ENCODE measurements around the gene PNISR. TPM values are rescaled to one million over a fixed set of nuclear protein-coding genes. Genes with fewer than 3 reads are reported as not detected.
A peak's percentile ranks its signal among the peaks of the same experiment; 100 is the strongest.

Gene PNISR
- total and polyA plus RNA-seq, 2 donors, result 86.9 to 129 TPM

- Histone ChIP-seq H3K4me3 (ENCODE audit: low read length in 2 of 2) (no peak overlapping the region), H3K9me3 (ENCODE audit: control insufficient read depth in 2 of 2, insufficient read depth in 1 of 2, low read length in 1 of 2) (peaks cover 0 to 4% of the 10 kb centered on the region in 2 donors), H3K27me3 (ENCODE audit: control insufficient read depth in 2 of 2, insufficient read depth in 1 of 2, low read length in 1 of 2) (peaks cover 14 to 32% of the 10 kb centered on the region in 2 donors), H3K36me3 (ENCODE audit: control insufficient read depth in 2 of 2, insufficient read depth in 2 of 2, low read length in 1 of 2) (no peaks in the 10 kb centered on the region), H3K4me1 (ENCODE audit: control insufficient read depth in 2 of 2, insufficient read depth in 2 of 2, low read length in 2 of 2) (no peaks in the 10 kb centered on the region), H3K27ac (ENCODE audit: low read depth in 1 of 2, low read length in 1 of 2) (no peak overlapping the region)
- DNase-seq (ENCODE audit: low read depth in 6 of 9, low spot score in 9 of 9), result no peak
- 77% methylated on average over 4 of the region's 4 CpGs for WGBS
Measured at GRCh38 chr6:99354983-99355382, 70.1 kb downstream of the PNISR start.

- WGBS, result 78% methylated on average over 9 of the region's 9 CpGs
- Histone ChIP-seq H3K27ac (ENCODE audit: low read depth in 1 of 2, low read length in 1 of 2) (no peak overlapping the region), H3K4me1 (ENCODE audit: control insufficient read depth in 2 of 2, insufficient read depth in 2 of 2, low read length in 2 of 2) (peaks cover 0 to 2% of the 10 kb centered on the region in 2 donors), H3K36me3 (ENCODE audit: control insufficient read depth in 2 of 2, insufficient read depth in 2 of 2, low read length in 1 of 2) (no peaks in the 10 kb centered on the region), H3K27me3 (ENCODE audit: control insufficient read depth in 2 of 2, insufficient read depth in 1 of 2, low read length in 1 of 2) (peaks cover 30 to 51% of the 10 kb centered on the region in 2 donors), H3K9me3 (ENCODE audit: control insufficient read depth in 2 of 2, insufficient read depth in 1 of 2, low read length in 1 of 2) (peaks cover 0 to 4% of the 10 kb centered on the region in 2 donors), H3K4me3 (ENCODE audit: low read length in 2 of 2) (no peak overlapping the region)
- DNase-seq (ENCODE audit: low read depth in 6 of 9, low spot score in 9 of 9), result no peak
Measured at GRCh38 chr6:99353126-99353525, 72.0 kb downstream of the PNISR start.

DNA sequence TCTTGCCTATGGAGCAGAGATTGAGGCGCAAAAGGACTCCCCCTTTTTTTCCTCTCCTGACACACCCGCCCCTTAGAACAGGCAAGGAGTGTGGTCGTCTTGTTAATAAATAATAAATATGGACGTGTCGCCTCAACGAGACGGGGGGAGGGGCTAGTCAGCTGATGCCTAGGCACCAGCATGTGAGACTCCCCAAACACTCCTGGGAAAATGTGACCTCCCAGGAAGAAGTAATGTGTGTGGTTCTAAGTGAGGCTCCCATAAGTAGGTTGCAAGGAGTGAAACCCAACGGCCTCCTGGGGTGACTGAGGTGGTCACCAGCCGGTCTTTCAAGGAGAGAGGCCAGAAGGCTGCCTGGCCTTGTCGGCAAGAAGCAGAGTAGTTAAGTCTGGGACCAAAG is 74.5 kb downstream of the PNISR start:
- Histone ChIP-seq H3K36me3 (ENCODE audit: control insufficient read depth in 2 of 2, insufficient read depth in 2 of 2, low read length in 1 of 2) (no peaks in the 10 kb centered on the region), H3K4me1 (ENCODE audit: control insufficient read depth in 2 of 2, insufficient read depth in 2 of 2, low read length in 2 of 2) (peaks cover 0 to 2% of the 10 kb centered on the region in 2 donors), H3K4me3 (ENCODE audit: low read length in 2 of 2) (no peak overlapping the region), H3K27me3 (ENCODE audit: control insufficient read depth in 2 of 2, insufficient read depth in 1 of 2, low read length in 1 of 2) (peaks cover 38 to 70% of the 10 kb centered on the region in 2 donors), H3K27ac (ENCODE audit: low read depth in 1 of 2, low read length in 1 of 2) (no peak overlapping the region), H3K9me3 (ENCODE audit: control insufficient read depth in 2 of 2, insufficient read depth in 1 of 2, low read length in 1 of 2) (peaks cover 0 to 4% of the 10 kb centered on the region in 2 donors)
- 36% methylated on average over 10 of the region's 10 CpGs for WGBS
- DNase-seq (ENCODE audit: low read depth in 6 of 9, low spot score in 9 of 9), result no peak

DNA sequence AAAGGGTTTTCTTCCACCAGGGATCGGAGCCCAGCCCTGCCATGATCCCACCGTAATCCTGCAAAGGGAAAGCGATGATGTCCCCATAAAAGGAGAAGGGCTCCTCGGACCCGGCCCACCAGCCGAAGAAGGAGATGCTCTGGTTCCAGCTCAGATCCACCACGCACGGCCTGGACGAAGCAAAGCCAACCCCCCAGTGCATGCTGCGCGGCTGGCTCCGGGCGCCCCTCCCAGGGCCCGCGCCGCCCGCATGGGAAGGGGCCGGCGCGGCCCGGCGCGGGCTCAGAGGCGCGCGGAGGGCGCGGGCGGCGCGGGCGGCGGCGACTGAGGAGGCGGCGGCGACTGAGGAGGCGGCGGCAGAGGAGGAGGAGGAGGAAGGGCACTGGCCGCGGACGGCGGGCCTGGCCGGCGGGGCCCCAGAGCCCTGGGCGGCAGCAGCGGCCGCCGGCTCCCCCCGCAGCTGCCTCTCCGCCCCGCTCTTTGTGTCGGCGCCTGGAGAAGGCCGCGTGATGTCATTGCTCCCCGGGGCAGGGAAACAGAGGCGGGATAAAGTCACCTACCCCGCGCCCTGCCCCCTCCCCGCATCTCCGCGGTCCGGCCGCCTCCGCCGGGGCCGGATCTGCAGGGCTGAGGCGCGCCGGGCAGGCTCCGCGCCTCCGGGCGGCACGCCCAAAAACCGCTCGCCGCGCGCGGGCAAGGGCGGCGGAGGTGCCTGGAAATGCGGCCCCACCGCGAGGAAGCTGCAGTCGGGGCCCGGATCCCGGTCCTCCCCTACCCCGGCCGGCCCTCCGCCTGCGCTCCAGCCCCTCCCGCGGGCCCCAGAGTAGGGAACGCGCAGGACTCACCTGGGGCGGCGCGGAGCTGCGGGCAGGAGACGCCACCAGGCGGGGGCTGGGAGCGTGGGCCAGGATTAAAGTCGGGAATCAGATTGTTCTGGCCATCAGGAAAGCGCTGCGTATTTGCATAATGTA is 75.7 kb downstream of the PNISR start, which contains the start of gene FAXC:
Gene FAXC, minus strand, starts transcription at position 504 of the 971 bp plus-strand sequence. Its CDS starts 302 bp downstream, at position 202.
- under 1% methylated on average over 108 of the region's 108 CpGs for WGBS
- Histone ChIP-seq H3K9me3 (ENCODE audit: control insufficient read depth in 2 of 2, insufficient read depth in 1 of 2, low read length in 1 of 2) (peaks cover 0 to 4% of the 10 kb centered on the region in 2 donors), H3K36me3 (ENCODE audit: control insufficient read depth in 2 of 2, insufficient read depth in 2 of 2, low read length in 1 of 2) (no peaks in the 10 kb centered on the region), H3K27me3 (ENCODE audit: control insufficient read depth in 2 of 2, insufficient read depth in 1 of 2, low read length in 1 of 2) (peaks cover 38 to 76% of the 10 kb centered on the region in 2 donors), H3K4me1 (ENCODE audit: control insufficient read depth in 2 of 2, insufficient read depth in 2 of 2, low read length in 2 of 2) (peaks cover 0 to 2% of the 10 kb centered on the region in 2 donors), H3K4me3 (ENCODE audit: low read length in 2 of 2) (peak within 1 kb of the TSS; percentile 18 to 40), H3K27ac (ENCODE audit: low read depth in 1 of 2, low read length in 1 of 2) (peak within 1 kb of the TSS in 1 of 2 donors; percentile 42)
- no peak for DNase-seq (ENCODE audit: low read depth in 6 of 9, low spot score in 9 of 9)

- H3K9me3 ChIP-seq (ENCODE audit: control insufficient read depth in 2 of 2, insufficient read depth in 1 of 2, low read length in 1 of 2), result peaks cover 0 to 4% of the 10 kb centered on the region in 2 donors
- peaks cover 0 to 2% of the 10 kb centered on the region in 2 donors for H3K4me1 ChIP-seq (ENCODE audit: control insufficient read depth in 2 of 2, insufficient read depth in 2 of 2, low read length in 2 of 2)
- no peak for DNase-seq (ENCODE audit: low read depth in 6 of 9, low spot score in 9 of 9)
- peaks cover 34 to 76% of the 10 kb centered on the region in 2 donors for H3K27me3 ChIP-seq (ENCODE audit: control insufficient read depth in 2 of 2, insufficient read depth in 1 of 2, low read length in 1 of 2)
- H3K36me3 ChIP-seq (ENCODE audit: control insufficient read depth in 2 of 2, insufficient read depth in 2 of 2, low read length in 1 of 2), result no peaks in the 10 kb centered on the region
- WGBS, result 54% methylated on average over 25 of the region's 25 CpGs
- no peak overlapping the region for H3K27ac ChIP-seq (ENCODE audit: low read depth in 1 of 2, low read length in 1 of 2)
- peak overlapping the region in 1 of 2 donors; percentile 18 for H3K4me3 ChIP-seq (ENCODE audit: low read length in 2 of 2)
Measured at GRCh38 chr6:99348288-99349170, 76.6 kb downstream of the PNISR start.

Other genes with a start within 250 kb of the PNISR start
- 2.9 TPM for gene FAXC, start 75.6 kb downstream of the PNISR start, total RNA-seq
- 11.7 TPM for gene FAXC, start 75.6 kb downstream of the PNISR start, polyA plus RNA-seq
- gene COQ3, start 31.1 kb downstream of the PNISR start, total RNA-seq, result 12.1 TPM
- 16.9 TPM for gene COQ3, start 31.1 kb downstream of the PNISR start, polyA plus RNA-seq
- gene USP45, start 90.1 kb upstream of the PNISR start, total RNA-seq, result 7.3 TPM
- gene USP45, start 90.1 kb upstream of the PNISR start, polyA plus RNA-seq, result 5.9 TPM
- gene CCNC, start 143.4 kb upstream of the PNISR start, total RNA-seq, result 67.0 TPM
- gene CCNC, start 143.4 kb upstream of the PNISR start, polyA plus RNA-seq, result 61.2 TPM
- not detected for gene PRDM13, start 181.5 kb upstream of the PNISR start, total RNA-seq
- gene PRDM13, start 181.5 kb upstream of the PNISR start, polyA plus RNA-seq, result under 0.01 TPM

All from thymus (tissue), 11 donors.